Measurements from ENCODE around the gene CDK5.

DNA sequence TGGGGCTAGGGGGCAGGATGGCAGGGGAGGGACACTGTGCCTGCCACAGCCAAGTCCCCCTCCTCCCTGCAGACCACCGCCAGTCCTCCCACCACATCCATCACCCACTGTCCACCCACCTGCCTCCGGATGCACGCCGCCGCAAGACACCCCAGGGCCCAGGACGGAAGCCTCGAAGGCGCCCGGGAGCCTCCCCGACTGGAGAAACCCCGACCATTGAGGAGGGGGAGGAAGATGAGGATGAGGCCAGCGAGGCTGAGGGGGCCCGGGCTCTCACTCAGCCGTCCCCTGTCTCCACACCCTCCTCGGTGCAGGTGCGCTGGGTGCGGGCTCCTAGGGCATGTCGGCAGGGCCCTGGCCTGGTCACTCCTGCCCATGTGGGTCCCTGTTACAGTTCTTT, 6.8 kb upstream of the CDK5 start:
- TF ChIP-seq, protein P1, sequence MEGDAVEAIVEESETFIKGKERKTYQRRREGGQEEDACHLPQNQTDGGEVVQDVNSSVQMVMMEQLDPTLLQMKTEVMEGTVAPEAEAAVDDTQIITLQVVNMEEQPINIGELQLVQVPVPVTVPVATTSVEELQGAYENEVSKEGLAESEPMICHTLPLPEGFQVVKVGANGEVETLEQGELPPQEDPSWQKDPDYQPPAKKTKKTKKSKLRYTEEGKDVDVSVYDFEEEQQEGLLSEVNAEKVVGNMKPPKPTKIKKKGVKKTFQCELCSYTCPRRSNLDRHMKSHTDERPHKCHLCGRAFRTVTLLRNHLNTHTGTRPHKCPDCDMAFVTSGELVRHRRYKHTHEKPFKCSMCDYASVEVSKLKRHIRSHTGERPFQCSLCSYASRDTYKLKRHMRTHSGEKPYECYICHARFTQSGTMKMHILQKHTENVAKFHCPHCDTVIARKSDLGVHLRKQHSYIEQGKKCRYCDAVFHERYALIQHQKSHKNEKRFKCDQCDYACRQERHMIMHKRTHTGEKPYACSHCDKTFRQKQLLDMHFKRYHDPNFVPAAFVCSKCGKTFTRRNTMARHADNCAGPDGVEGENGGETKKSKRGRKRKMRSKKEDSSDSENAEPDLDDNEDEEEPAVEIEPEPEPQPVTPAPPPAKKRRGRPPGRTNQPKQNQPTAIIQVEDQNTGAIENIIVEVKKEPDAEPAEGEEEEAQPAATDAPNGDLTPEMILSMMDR (IDR thresholded peaks at IDR 0.05; ENCODE audit: low read depth, low read length): no peak
- no peak for TF ChIP-seq EZH2phosphoT487 (IDR thresholded peaks at IDR 0.05; ENCODE audit: low read depth)
